Measurements from ENCODE around the gene STAC3.

The STAC3 gene

GRCh38 chr12:57235728-57236131, 15.3 kb downstream of the STAC3 start:
- peaks cover 24% of the 10 kb centered on the region for H3K27me3 Mint-ChIP-seq (ENCODE audit: low read depth)
- H3K36me3 Mint-ChIP-seq (ENCODE audit: low read depth), result peaks cover 41% of the 10 kb centered on the region

GRCh38 chr12:57235017-57235727, 15.8 kb downstream of the STAC3 start:
- DNase-seq (ENCODE audit: low spot score), result no peak
- Mint-ChIP-seq H3K4me1 (ENCODE audit: low read depth) (peaks cover 48% of the 10 kb centered on the region), H3K9me3 (no peaks in the 10 kb centered on the region), H3K27me3 (ENCODE audit: low read depth) (peaks cover 19% of the 10 kb centered on the region), H3K4me3 (no peak overlapping the region), H3K27ac (no peak overlapping the region), H3K36me3 (ENCODE audit: low read depth) (peaks cover 46% of the 10 kb centered on the region)

More at GRCh38 chr12:57235728-57236131, 15.3 kb downstream of the STAC3 start:
- H3K4me1 Mint-ChIP-seq (ENCODE audit: low read depth), result peaks cover 48% of the 10 kb centered on the region
- no peak for DNase-seq (ENCODE audit: low spot score)
- H3K4me3 Mint-ChIP-seq, result no peak overlapping the region
- H3K9me3 Mint-ChIP-seq, result no peaks in the 10 kb centered on the region
- no peak overlapping the region for H3K27ac Mint-ChIP-seq

GRCh38 chr12:57234571-57235016, 16.4 kb downstream of the STAC3 start:
- peaks cover 51% of the 10 kb centered on the region for H3K36me3 Mint-ChIP-seq (ENCODE audit: low read depth)

GRCh38 chr12:57234233-57234570, 16.8 kb downstream of the STAC3 start:
- H3K27me3 Mint-ChIP-seq (ENCODE audit: low read depth), result peaks cover 19% of the 10 kb centered on the region
- H3K4me3 Mint-ChIP-seq, result no peak overlapping the region
- peaks cover 46% of the 10 kb centered on the region for H3K4me1 Mint-ChIP-seq (ENCODE audit: low read depth)
- peaks cover 52% of the 10 kb centered on the region for H3K36me3 Mint-ChIP-seq (ENCODE audit: low read depth)
- no peak overlapping the region for H3K27ac Mint-ChIP-seq
- H3K9me3 Mint-ChIP-seq, result no peaks in the 10 kb centered on the region
- no peak for DNase-seq (ENCODE audit: low spot score)

More at GRCh38 chr12:57234571-57235016, 16.4 kb downstream of the STAC3 start:
- H3K27me3 Mint-ChIP-seq (ENCODE audit: low read depth), result peaks cover 19% of the 10 kb centered on the region
- H3K27ac Mint-ChIP-seq, result no peak overlapping the region
- no peak for DNase-seq (ENCODE audit: low spot score)
- H3K4me1 Mint-ChIP-seq (ENCODE audit: low read depth), result peaks cover 47% of the 10 kb centered on the region
- no peak overlapping the region for H3K4me3 Mint-ChIP-seq
- no peaks in the 10 kb centered on the region for H3K9me3 Mint-ChIP-seq

GRCh38 chr12:57233357-57234232, 17.4 kb downstream of the STAC3 start:
- H3K4me1 Mint-ChIP-seq (ENCODE audit: low read depth), result peaks cover 48% of the 10 kb centered on the region
- peaks cover 52% of the 10 kb centered on the region for H3K36me3 Mint-ChIP-seq (ENCODE audit: low read depth)
- no peak for DNase-seq (ENCODE audit: low spot score)
- H3K27ac Mint-ChIP-seq, result no peak overlapping the region
- H3K9me3 Mint-ChIP-seq, result no peaks in the 10 kb centered on the region
- H3K27me3 Mint-ChIP-seq (ENCODE audit: low read depth), result peaks cover 15% of the 10 kb centered on the region
- no peak overlapping the region for H3K4me3 Mint-ChIP-seq

GRCh38 chr12:57232156-57232756, 18.7 kb downstream of the STAC3 start:
- H3K27ac Mint-ChIP-seq, result no peak overlapping the region
- no peak overlapping the region for H3K4me3 Mint-ChIP-seq

GRCh38 chr12:57231276-57232021, 19.5 kb downstream of the STAC3 start:
- Mint-ChIP-seq H3K27me3 (ENCODE audit: low read depth) (peaks cover 10% of the 10 kb centered on the region), H3K27ac (no peak overlapping the region), H3K4me1 (ENCODE audit: low read depth) (peaks cover 46% of the 10 kb centered on the region), H3K36me3 (ENCODE audit: low read depth) (peaks cover 52% of the 10 kb centered on the region), H3K4me3 (peak overlapping the region; percentile 100), H3K9me3 (no peaks in the 10 kb centered on the region)
- no peak for DNase-seq (ENCODE audit: low spot score)

More at GRCh38 chr12:57232156-57232756, 18.7 kb downstream of the STAC3 start:
- DNase-seq (ENCODE audit: low spot score), result no peak
- Mint-ChIP-seq H3K4me1 (ENCODE audit: low read depth) (peaks cover 47% of the 10 kb centered on the region), H3K9me3 (no peaks in the 10 kb centered on the region), H3K36me3 (ENCODE audit: low read depth) (peaks cover 52% of the 10 kb centered on the region), H3K27me3 (ENCODE audit: low read depth) (peaks cover 13% of the 10 kb centered on the region)

GRCh38 chr12:57230381-57231155, 20.4 kb downstream of the STAC3 start:
- Mint-ChIP-seq H3K27ac (peak overlapping the region; percentile 92), H3K27me3 (ENCODE audit: low read depth) (peaks cover 15% of the 10 kb centered on the region), H3K36me3 (ENCODE audit: low read depth) (peaks cover 52% of the 10 kb centered on the region)

GRCh38 chr12:57229634-57230380, 21.2 kb downstream of the STAC3 start, which contains the start of gene SHMT2:
SHMT2 (plus strand) TSS chr12:57229711; CDS start chr12:57229779, 68 bp downstream.
- H3K27ac Mint-ChIP-seq, result peak within 1 kb of the TSS; percentile 92
- H3K4me3 Mint-ChIP-seq, result peak within 1 kb of the TSS; percentile 100
- peaks cover 57% of the 10 kb centered on the region for H3K4me1 Mint-ChIP-seq (ENCODE audit: low read depth)
- peak; percentile 94 for DNase-seq (ENCODE audit: low spot score)
- peaks cover 50% of the 10 kb centered on the region for H3K36me3 Mint-ChIP-seq (ENCODE audit: low read depth)
- H3K9me3 Mint-ChIP-seq, result no peaks in the 10 kb centered on the region
- peaks cover 19% of the 10 kb centered on the region for H3K27me3 Mint-ChIP-seq (ENCODE audit: low read depth)

More at GRCh38 chr12:57230381-57231155, 20.4 kb downstream of the STAC3 start:
- no peak for DNase-seq (ENCODE audit: low spot score)
- peaks cover 52% of the 10 kb centered on the region for H3K4me1 Mint-ChIP-seq (ENCODE audit: low read depth)
- H3K4me3 Mint-ChIP-seq, result peak overlapping the region; percentile 100
- H3K9me3 Mint-ChIP-seq, result no peaks in the 10 kb centered on the region

- H3K4me3 Mint-ChIP-seq, result peak overlapping the region; percentile 100
- peak; percentile 40 for DNase-seq (ENCODE audit: low spot score)
- H3K9me3 Mint-ChIP-seq, result no peaks in the 10 kb centered on the region
- H3K36me3 Mint-ChIP-seq (ENCODE audit: low read depth), result peaks cover 44% of the 10 kb centered on the region
- peaks cover 24% of the 10 kb centered on the region for H3K27me3 Mint-ChIP-seq (ENCODE audit: low read depth)
- peak overlapping the region; percentile 92 for H3K27ac Mint-ChIP-seq
- peaks cover 55% of the 10 kb centered on the region for H3K4me1 Mint-ChIP-seq (ENCODE audit: low read depth)
Measured at GRCh38 chr12:57229046-57229633, 21.8 kb downstream of the STAC3 start.

GRCh38 chr12:57227315-57228115, 23.5 kb downstream of the STAC3 start:
- H3K4me1 Mint-ChIP-seq (ENCODE audit: low read depth), result peaks cover 58% of the 10 kb centered on the region
- H3K36me3 Mint-ChIP-seq (ENCODE audit: low read depth), result peaks cover 28% of the 10 kb centered on the region
- no peak overlapping the region for H3K27ac Mint-ChIP-seq

More at GRCh38 chr12:57227315-57228115, 23.5 kb downstream of the STAC3 start:
- Mint-ChIP-seq H3K4me3 (peak overlapping the region; percentile 3), H3K9me3 (no peaks in the 10 kb centered on the region), H3K27me3 (ENCODE audit: low read depth) (peaks cover 38% of the 10 kb centered on the region)
- DNase-seq (ENCODE audit: low spot score), result no peak
